ENCODE data around the gene RBM47. TPM values are rescaled to one million over a fixed set of nuclear protein-coding genes. Genes with fewer than 3 reads are reported as not detected.

RBM47 gene
- total RNA-seq, 2 experiments from 2014 or later, result 2.1 to 2.2 TPM

DNA sequence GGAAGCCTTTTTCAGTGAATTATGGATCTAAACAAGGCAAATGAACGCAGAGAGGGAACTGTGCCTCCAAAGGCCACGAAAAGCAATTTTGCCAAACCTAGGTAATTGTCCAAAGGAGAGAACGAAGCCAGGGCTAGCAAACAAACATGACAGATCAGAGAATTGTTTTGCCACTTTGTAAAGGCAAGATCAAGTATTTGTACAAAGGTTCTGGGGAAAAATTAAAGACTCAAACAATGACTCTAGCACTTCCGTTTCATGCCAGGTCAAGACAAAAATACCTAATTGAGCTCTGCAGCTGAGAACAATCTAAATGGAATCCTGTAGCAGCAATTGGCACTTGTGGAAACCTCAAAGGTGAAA is 8.5 kb downstream of the RBM47 start:
- H3K36me3 Mint-ChIP-seq (ENCODE audit: low read depth), result peaks cover 7% of the 10 kb centered on the region
- H3K4me3 Mint-ChIP-seq, result no peak overlapping the region
- no peak for DNase-seq
- peaks cover 18% of the 10 kb centered on the region for H3K27me3 Mint-ChIP-seq
- peaks cover 41% of the 10 kb centered on the region for H3K4me1 Mint-ChIP-seq
- CTCF ChIA-PET, result no interaction called here
- no peak overlapping the region for H3K27ac Mint-ChIP-seq
- peaks cover 4% of the 10 kb centered on the region for H3K9me3 Mint-ChIP-seq
- POLR2A ChIA-PET, result no interaction called here

GRCh38 chr4:40619600-40619999 is 10.1 kb downstream of the RBM47 start:
- CTCF ChIA-PET, result no interaction called here
- Mint-ChIP-seq H3K4me1 (peaks cover 37% of the 10 kb centered on the region), H3K36me3 (ENCODE audit: low read depth) (peaks cover 7% of the 10 kb centered on the region), H3K27ac (no peak overlapping the region), H3K9me3 (peaks cover 4% of the 10 kb centered on the region), H3K27me3 (peaks cover 11% of the 10 kb centered on the region), H3K4me3 (no peak overlapping the region)
- DNase-seq, result no peak
- POLR2A ChIA-PET, result no interaction called here

DNA sequence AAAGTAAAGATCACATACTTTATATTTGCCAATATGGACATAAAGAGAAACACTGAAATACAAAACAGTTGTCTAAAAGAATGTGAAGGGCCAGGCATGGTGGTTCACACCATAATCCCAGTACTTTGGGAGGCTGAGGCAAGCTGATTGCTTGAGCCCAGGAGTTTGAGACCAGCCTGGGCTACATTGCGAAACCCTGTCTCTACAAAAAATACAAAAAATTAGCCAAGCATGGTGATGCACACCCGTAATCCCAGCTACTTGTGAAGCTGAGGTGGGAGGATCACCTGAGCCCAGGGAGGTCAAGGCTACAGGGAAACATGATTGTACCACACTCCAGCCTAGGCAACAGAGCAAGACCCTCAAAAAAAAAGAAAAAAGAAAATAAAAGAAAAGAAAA is 11.8 kb downstream of the RBM47 start:
- no peak for DNase-seq
- no peak overlapping the region for H3K27ac Mint-ChIP-seq
- peaks cover 7% of the 10 kb centered on the region for H3K36me3 Mint-ChIP-seq (ENCODE audit: low read depth)
- CTCF ChIA-PET, result no interaction called here
- H3K4me3 Mint-ChIP-seq, result no peak overlapping the region
- peaks cover 39% of the 10 kb centered on the region for H3K4me1 Mint-ChIP-seq
- peaks cover 4% of the 10 kb centered on the region for H3K9me3 Mint-ChIP-seq
- H3K27me3 Mint-ChIP-seq, result peaks cover 10% of the 10 kb centered on the region
- POLR2A ChIA-PET, result no interaction called here

- Mint-ChIP-seq H3K36me3 (ENCODE audit: low read depth) (peaks cover 2% of the 10 kb centered on the region), H3K9me3 (no peaks in the 10 kb centered on the region), H3K4me3 (no peak overlapping the region), H3K27ac (no peak overlapping the region), H3K27me3 (peaks cover 8% of the 10 kb centered on the region), H3K4me1 (peaks cover 18% of the 10 kb centered on the region)
- no peak for DNase-seq
- POLR2A ChIA-PET, result no interaction called here
- CTCF ChIA-PET, result interaction anchor here (0.6 kb wide), 1 partner anchor 9 kb away, joined by 3 read pairs; no protein-coding TSS in a partner anchor
Measured at GRCh38 chr4:40614031-40614430, 15.6 kb downstream of the RBM47 start.

DNA sequence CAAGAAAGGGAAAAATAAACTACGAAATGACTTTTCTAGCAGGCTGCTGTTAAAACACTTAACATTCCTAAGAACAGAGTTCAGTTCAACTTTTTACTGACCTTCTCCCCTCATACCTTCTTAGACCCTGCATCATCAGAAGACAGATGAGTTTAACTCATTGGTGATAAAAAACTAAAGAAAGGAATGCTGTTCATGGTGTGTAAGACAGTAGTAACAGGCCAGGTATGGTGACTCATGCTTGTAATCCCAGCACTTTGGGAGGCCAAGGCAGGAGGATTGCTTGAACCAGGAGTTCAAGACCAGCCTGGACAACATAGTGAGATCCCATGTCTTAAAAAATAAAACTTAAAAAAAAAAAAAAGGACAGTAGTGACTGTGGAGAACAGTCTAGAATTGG is 16.2 kb downstream of the RBM47 start:
- no peak overlapping the region for H3K4me3 Mint-ChIP-seq
- peaks cover 8% of the 10 kb centered on the region for H3K27me3 Mint-ChIP-seq
- POLR2A ChIA-PET, result no interaction called here

GRCh38 chr4:40612831-40613230 is 16.8 kb downstream of the RBM47 start:
- ChIA-PET POLR2A (no interaction called here), CTCF (interaction anchor here (1.3 kb wide), 1 partner anchor 60 kb away, joined by 3 read pairs; no protein-coding TSS in a partner anchor)
- no peak overlapping the region for H3K27ac Mint-ChIP-seq
- H3K9me3 Mint-ChIP-seq, result no peaks in the 10 kb centered on the region
- H3K27me3 Mint-ChIP-seq, result peaks cover 11% of the 10 kb centered on the region
- no peak overlapping the region for H3K4me3 Mint-ChIP-seq
- H3K4me1 Mint-ChIP-seq, result peaks cover 18% of the 10 kb centered on the region
- no peaks in the 10 kb centered on the region for H3K36me3 Mint-ChIP-seq (ENCODE audit: low read depth)
- DNase-seq, result no peak

More for the DNA sequence above, 16.2 kb downstream of the RBM47 start:
- Mint-ChIP-seq H3K4me1 (peaks cover 18% of the 10 kb centered on the region), H3K9me3 (no peaks in the 10 kb centered on the region), H3K27ac (no peak overlapping the region), H3K36me3 (ENCODE audit: low read depth) (no peaks in the 10 kb centered on the region)
- CTCF ChIA-PET, result no interaction called here
- no peak for DNase-seq

DNA sequence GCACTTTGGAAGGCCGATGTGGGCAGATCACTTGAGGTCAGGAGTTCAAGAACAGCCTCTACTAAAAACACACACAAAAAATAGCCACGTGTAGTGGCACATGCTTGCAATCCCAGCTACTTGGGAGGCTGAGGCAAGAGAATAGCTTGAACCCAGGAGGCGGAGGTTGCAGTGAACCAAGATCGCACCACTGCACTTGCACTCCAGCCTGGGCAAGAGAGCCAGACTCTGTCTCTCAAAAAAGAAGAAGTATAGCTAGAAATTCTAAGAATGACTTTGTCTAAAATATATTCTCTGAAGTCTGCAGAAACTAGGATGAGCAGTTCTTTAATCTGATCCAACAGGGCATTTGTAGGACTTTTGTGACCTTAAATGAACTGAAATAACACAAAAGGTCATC is 17.4 kb downstream of the RBM47 start:
- H3K4me3 Mint-ChIP-seq, result no peak overlapping the region
- peaks cover 11% of the 10 kb centered on the region for H3K27me3 Mint-ChIP-seq
- CTCF ChIA-PET, result interaction anchor here (0.5 to 1.3 kb wide), 3 partner anchors 24 to 293 kb away, joined by 3 to 5 read pairs (median 3); no protein-coding TSS in a partner anchor
- H3K4me1 Mint-ChIP-seq, result peaks cover 18% of the 10 kb centered on the region
- H3K27ac Mint-ChIP-seq, result no peak overlapping the region
- no peak for DNase-seq
- no peaks in the 10 kb centered on the region for H3K9me3 Mint-ChIP-seq
- H3K36me3 Mint-ChIP-seq (ENCODE audit: low read depth), result no peaks in the 10 kb centered on the region
- POLR2A ChIA-PET, result no interaction called here

- Mint-ChIP-seq H3K27me3 (peaks cover 10% of the 10 kb centered on the region), H3K9me3 (no peaks in the 10 kb centered on the region), H3K27ac (no peak overlapping the region), H3K4me3 (no peak overlapping the region), H3K36me3 (ENCODE audit: low read depth) (no peaks in the 10 kb centered on the region), H3K4me1 (peaks cover 8% of the 10 kb centered on the region)
- ChIA-PET POLR2A (no interaction called here), CTCF (no interaction called here)
- DNase-seq, result no peak
Measured at GRCh38 chr4:40608628-40609027, 21.0 kb downstream of the RBM47 start.

GRCh38 chr4:40607221-40607620 is 22.4 kb downstream of the RBM47 start:
- Mint-ChIP-seq H3K9me3 (no peaks in the 10 kb centered on the region), H3K36me3 (ENCODE audit: low read depth) (no peaks in the 10 kb centered on the region)
- POLR2A ChIA-PET, result interaction anchor here (0.8 kb wide), 1 partner anchor 19 kb away, joined by 3 read pairs; no protein-coding TSS in a partner anchor

DNA sequence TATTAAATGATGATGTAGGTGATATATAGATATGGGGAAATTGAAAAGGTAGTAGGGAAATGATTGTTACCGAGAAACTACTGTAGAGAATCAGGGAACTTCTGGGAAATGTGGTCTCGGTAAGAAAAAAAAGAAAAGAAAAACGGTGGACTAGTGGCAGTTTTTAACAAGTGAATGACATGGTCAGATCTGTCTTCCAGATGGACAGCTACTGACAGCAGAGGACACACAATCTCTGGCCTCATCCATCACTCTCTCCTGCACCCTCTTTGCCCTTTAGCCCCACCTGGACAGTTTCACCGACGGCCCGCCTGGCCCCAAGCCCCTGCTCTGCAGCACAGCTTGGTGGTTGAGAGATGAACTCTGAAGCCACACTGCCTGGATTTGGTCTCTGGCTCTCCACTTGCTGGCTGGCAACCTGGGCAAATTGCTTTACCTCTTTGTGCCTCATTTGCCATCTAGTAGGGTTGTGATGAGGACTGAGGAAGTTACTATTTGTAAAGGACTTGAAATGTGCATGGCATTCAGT is 23.4 kb downstream of the RBM47 start:
- POLR2A ChIA-PET, result no interaction called here
- Mint-ChIP-seq H3K4me3 (no peak overlapping the region), H3K27ac (no peak overlapping the region), H3K27me3 (peaks cover 6% of the 10 kb centered on the region), H3K36me3 (ENCODE audit: low read depth) (no peaks in the 10 kb centered on the region), H3K4me1 (peaks cover 5% of the 10 kb centered on the region), H3K9me3 (no peaks in the 10 kb centered on the region)
- CTCF ChIA-PET, result no interaction called here
- no peak for DNase-seq

More at GRCh38 chr4:40607221-40607620, 22.4 kb downstream of the RBM47 start:
- Mint-ChIP-seq H3K4me3 (no peak overlapping the region), H3K4me1 (peaks cover 5% of the 10 kb centered on the region), H3K27me3 (peaks cover 10% of the 10 kb centered on the region), H3K27ac (no peak overlapping the region)
- CTCF ChIA-PET, result no interaction called here
- no peak for DNase-seq

DNA sequence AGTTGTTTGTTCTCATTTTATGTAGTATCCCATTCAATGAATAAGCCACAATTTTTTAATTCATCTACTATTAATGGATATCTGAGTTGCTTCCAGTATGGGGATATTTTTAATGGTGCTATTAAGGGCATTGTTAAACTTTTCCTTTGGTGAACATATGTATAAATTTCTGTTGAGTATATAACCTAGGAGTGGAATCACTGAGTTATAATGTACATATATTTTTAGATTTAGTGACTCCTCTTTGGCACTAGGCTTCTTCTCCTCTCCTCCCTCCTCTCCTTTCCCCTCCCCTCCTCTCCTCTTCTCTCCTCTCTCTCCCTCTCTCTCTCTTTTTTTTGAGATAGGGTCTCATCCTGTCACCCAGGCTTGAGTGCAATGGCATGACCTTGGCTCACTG is 26.4 kb downstream of the RBM47 start:
- CTCF ChIA-PET, result no interaction called here
- no peak overlapping the region for H3K27ac Mint-ChIP-seq
- POLR2A ChIA-PET, result no interaction called here
- peaks cover 2% of the 10 kb centered on the region for H3K9me3 Mint-ChIP-seq
- peaks cover 5% of the 10 kb centered on the region for H3K4me1 Mint-ChIP-seq
- DNase-seq, result no peak
- H3K36me3 Mint-ChIP-seq (ENCODE audit: low read depth), result no peaks in the 10 kb centered on the region
- peaks cover 6% of the 10 kb centered on the region for H3K27me3 Mint-ChIP-seq
- no peak overlapping the region for H3K4me3 Mint-ChIP-seq

- Mint-ChIP-seq H3K9me3 (peaks cover 2% of the 10 kb centered on the region), H3K4me1 (peaks cover 5% of the 10 kb centered on the region), H3K27ac (no peak overlapping the region), H3K27me3 (peaks cover 3% of the 10 kb centered on the region), H3K36me3 (ENCODE audit: low read depth) (no peaks in the 10 kb centered on the region), H3K4me3 (no peak overlapping the region)
- POLR2A ChIA-PET, result interaction anchor here (0.7 kb wide), 1 partner anchor 90 kb away, joined by 3 read pairs; no protein-coding TSS in a partner anchor
- DNase-seq, result no peak
- CTCF ChIA-PET, result no interaction called here
Measured at GRCh38 chr4:40601641-40602040, 28.0 kb downstream of the RBM47 start.

DNA sequence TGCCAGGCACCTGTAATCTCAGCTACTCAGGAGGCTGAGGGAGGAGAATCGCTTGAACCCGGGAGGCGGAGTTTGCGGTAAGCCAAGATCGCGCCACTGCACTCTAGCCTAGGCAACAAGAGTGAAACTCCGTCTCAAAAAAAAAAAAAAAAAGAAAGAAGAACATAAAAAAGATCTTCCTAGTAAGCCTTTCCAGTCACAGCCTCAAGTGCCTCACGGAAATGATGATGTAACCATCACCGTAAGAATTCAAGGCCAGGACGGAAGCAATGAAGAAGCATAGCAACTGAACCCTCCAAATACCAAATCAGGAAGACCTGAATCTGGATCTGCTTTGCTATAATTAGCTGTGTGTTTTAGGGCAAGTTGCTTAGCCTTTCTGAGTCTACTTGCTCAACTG is 28.8 kb downstream of the RBM47 start:
- Mint-ChIP-seq H3K27ac (no peak overlapping the region), H3K9me3 (peaks cover 2% of the 10 kb centered on the region), H3K27me3 (peaks cover 6% of the 10 kb centered on the region), H3K4me1 (no peaks in the 10 kb centered on the region), H3K36me3 (ENCODE audit: low read depth) (no peaks in the 10 kb centered on the region), H3K4me3 (no peak overlapping the region)
- ChIA-PET POLR2A (interaction anchor here (0.7 kb wide), 1 partner anchor 89 kb away, joined by 3 read pairs; no protein-coding TSS in a partner anchor), CTCF (no interaction called here)
- no peak for DNase-seq

- DNase-seq, result no peak
- H3K27me3 Mint-ChIP-seq, result peaks cover 9% of the 10 kb centered on the region
- peaks cover 2% of the 10 kb centered on the region for H3K9me3 Mint-ChIP-seq
- H3K4me3 Mint-ChIP-seq, result no peak overlapping the region
- H3K36me3 Mint-ChIP-seq (ENCODE audit: low read depth), result no peaks in the 10 kb centered on the region
- H3K27ac Mint-ChIP-seq, result no peak overlapping the region
- ChIA-PET CTCF (interaction anchor here (0.6 kb wide), 1 partner anchor 75 kb away, joined by 4 read pairs; no protein-coding TSS in a partner anchor), POLR2A (no interaction called here)
- H3K4me1 Mint-ChIP-seq, result no peaks in the 10 kb centered on the region
Measured at GRCh38 chr4:40599431-40599830, 30.2 kb downstream of the RBM47 start.

Data from activated CD4-positive, alpha-beta memory T cell treated with anti-CD3 and anti-CD28 coated beads, Interleukin-2, amount 10 ng/mL, durations not matched to agents 7 days and 5 days (primary cell).